Uterus (tissue), 4 donors: ENCODE results near the gene NEK6. TPM values are rescaled to one million over a fixed set of nuclear protein-coding genes. Genes with fewer than 3 reads are reported as not detected.

ENCODE experiments used
- DNase-seq, 2 donors: peaks; one replicate each; pipeline ENCODE4 v3.0.0-alpha.2; 2019 to 2020
- H3K27ac ChIP-seq, 2 donors: fragments of 200-600 bp; sonication (generic); 1 replicate in 1 of 2; 2 replicates in 1 of 2; pipeline ENCODE4 v1.5.1; 2016 to 2018
- H3K27me3 ChIP-seq, 2 donors: fragments of 200-600 bp; sonication (generic); one replicate each; pipeline ENCODE4 v1.5.1; 2018 to 2019; ENCODE audit warnings: control low read depth in 1 of 2
- H3K36me3 ChIP-seq, 2 donors: fragments of 200-600 bp; sonication (generic); one replicate each; pipeline ENCODE4 v1.5.1; 2019; ENCODE audit warnings: control low read depth in 1 of 2
- H3K4me1 ChIP-seq, 2 donors: fragments of 200-600 bp; sonication (generic); one replicate each; pipeline ENCODE4 v1.5.1; 2018 to 2019; ENCODE audit warnings: control low read depth in 1 of 2
- H3K4me3 ChIP-seq, 2 donors: fragments of 200-600 bp; sonication (generic); 1 replicate in 1 of 2; 2 replicates in 1 of 2; pipeline ENCODE4 v1.5.1; 2018 to 2019; ENCODE audit warnings: mild to moderate bottlenecking in 1 of 2
- H3K9me3 ChIP-seq, 2 donors: fragments of 200-600 bp; sonication (generic); one replicate each; pipeline ENCODE4 v1.5.1; 2019; ENCODE audit warnings: control low read depth in 1 of 2
- POLR2A ChIP-seq, 2 donors: fragments of 450-650 bp; IDR thresholded peaks; one replicate each; pipeline ENCODE4 v1.6.1; 2016; ENCODE audit warnings: antibody characterized with exemption in 2 of 2, mild to moderate bottlenecking in 1 of 2, moderate library complexity in 1 of 2
- intact Hi-C: fragments of 100-400 bp; cut with DNase I; formaldehyde crosslinking; loops from one replicate; pipeline ENCODE4 v1.15.1; 2023; ENCODE audit warnings: low total_unique reads
- total RNA-seq, 4 donors: library from RNA; depleted of rRNA in 3 of 4; stranded (reverse); fragments of >200 nt in 3 of 4; gene quantifications; one replicate each; pipeline versions ENCODE4 v1.1.0 to v1.2.4, GENCODE V29; 2014 to 2023
- TF ChIP-seq, protein P1 (sequence below), 4 experiments: fragments of 200-600 bp in 2 of 4; fragments of 450-650 bp in 2 of 4; sonication (generic) in 2 of 4; IDR thresholded peaks; one replicate each; pipeline ENCODE4 v1.5.1; 2016 to 2019; ENCODE audit warnings: antibody characterized with exemption in 4 of 4, mild to moderate bottlenecking in 2 of 4, moderate library complexity in 1 of 4
- donor health status: DM: yes; HTN: yes; CAD: no.

The NEK6 gene
- total RNA-seq, 4 donors from 2014 or later = 6.1 to 38.5 (median 34.7) TPM

DNA sequence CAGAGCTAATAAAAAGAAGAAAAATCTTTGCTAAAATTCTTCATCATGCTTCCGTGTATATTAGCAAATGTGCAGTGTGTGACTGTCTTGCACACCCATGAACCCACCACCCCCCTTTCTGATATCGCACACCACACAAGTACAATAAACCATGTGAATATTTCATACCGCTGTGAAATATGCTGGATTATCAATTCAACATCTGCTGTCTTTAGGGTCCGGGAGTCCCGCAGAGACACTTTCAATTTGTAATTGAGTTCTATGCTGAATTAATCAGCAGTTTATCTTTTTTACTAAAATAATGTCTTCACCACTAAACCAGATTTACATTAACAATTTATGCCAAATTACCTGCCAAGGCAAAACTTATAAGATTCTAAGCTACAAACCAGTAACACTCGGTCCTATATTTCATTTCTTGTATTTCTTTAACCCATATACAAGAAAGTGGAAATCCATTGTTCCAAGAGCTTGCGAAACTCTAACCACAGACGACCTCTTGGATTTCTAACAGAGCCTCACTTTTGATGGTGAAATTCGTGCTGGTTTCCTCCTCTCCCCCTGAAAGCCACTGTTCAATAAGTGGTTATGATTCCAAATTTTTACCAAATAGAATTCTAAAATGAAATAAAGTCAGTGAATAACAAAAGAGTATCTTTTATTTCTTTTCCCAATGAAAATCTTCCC, 113.3 kb downstream of the NEK6 start:
- intact Hi-C loops = no loop called here
- H3K27me3 ChIP-seq = no peaks in the 10 kb centered on the region
- TF ChIP-seq, protein P1, sequence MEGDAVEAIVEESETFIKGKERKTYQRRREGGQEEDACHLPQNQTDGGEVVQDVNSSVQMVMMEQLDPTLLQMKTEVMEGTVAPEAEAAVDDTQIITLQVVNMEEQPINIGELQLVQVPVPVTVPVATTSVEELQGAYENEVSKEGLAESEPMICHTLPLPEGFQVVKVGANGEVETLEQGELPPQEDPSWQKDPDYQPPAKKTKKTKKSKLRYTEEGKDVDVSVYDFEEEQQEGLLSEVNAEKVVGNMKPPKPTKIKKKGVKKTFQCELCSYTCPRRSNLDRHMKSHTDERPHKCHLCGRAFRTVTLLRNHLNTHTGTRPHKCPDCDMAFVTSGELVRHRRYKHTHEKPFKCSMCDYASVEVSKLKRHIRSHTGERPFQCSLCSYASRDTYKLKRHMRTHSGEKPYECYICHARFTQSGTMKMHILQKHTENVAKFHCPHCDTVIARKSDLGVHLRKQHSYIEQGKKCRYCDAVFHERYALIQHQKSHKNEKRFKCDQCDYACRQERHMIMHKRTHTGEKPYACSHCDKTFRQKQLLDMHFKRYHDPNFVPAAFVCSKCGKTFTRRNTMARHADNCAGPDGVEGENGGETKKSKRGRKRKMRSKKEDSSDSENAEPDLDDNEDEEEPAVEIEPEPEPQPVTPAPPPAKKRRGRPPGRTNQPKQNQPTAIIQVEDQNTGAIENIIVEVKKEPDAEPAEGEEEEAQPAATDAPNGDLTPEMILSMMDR (IDR thresholded peaks at IDR 0.05) = no peak
- no peak for TF ChIP-seq POLR2A (IDR thresholded peaks at IDR 0.05)
- H3K9me3 ChIP-seq = no peaks in the 10 kb centered on the region
- no peak for DNase-seq
- H3K4me1 ChIP-seq = no peaks in the 10 kb centered on the region
- H3K27ac ChIP-seq = no peak overlapping the region
- H3K4me3 ChIP-seq = no peak overlapping the region
- H3K36me3 ChIP-seq = no peaks in the 10 kb centered on the region

DNA sequence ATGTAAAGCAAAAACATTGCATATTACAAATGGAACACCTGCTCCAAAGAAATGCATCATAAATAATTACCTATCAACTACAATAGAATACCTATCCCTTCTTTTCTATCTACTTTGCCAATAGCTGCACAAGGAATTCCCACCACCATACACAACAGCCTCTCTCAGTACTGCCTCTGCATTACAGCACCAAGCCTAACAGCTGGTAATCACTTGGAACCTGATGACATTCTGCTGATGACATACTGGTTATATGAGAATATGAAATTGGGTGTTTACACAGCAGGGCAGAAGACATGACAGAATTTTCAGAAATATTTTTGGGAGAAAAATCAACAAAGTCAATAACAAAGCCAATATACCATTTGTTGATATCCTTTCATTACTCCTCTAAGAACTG, 114.3 kb downstream of the NEK6 start:
- intact Hi-C loops = no loop called here
- Histone ChIP-seq H3K4me1 (no peaks in the 10 kb centered on the region), H3K36me3 (no peaks in the 10 kb centered on the region), H3K27ac (no peak overlapping the region), H3K9me3 (no peaks in the 10 kb centered on the region), H3K4me3 (no peak overlapping the region), H3K27me3 (no peaks in the 10 kb centered on the region)
- DNase-seq = no peak
- TF ChIP-seq POLR2A (IDR thresholded peaks at IDR 0.05) = no peak
- TF ChIP-seq, protein P1 (IDR thresholded peaks at IDR 0.05) = no peak

DNA sequence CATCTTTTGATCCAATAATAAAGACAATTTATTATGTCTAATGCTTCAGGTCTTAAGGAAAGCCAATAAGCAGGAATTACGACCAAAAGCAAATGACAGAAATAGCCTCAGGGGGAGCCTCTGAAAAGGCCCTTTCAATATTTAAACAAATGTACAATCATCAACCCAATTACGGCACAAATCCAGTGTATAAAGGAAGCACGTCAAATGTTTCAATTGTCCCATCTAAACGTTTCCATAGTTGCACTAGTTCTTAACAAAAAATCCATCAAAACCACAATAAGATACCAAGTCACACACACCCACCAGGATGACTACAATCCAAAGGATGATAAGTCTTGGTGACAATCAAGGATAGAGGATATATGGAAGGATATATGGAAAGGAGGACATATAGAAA, 115.6 kb downstream of the NEK6 start:
- no peak for DNase-seq
- no peaks in the 10 kb centered on the region for H3K36me3 ChIP-seq
- no peak overlapping the region for H3K27ac ChIP-seq
- no peak overlapping the region for H3K4me3 ChIP-seq
- no peaks in the 10 kb centered on the region for H3K4me1 ChIP-seq
- intact Hi-C loops = no loop called here
- TF ChIP-seq POLR2A (IDR thresholded peaks at IDR 0.05) = no peak
- TF ChIP-seq, protein P1 (IDR thresholded peaks at IDR 0.05) = no peak
- no peaks in the 10 kb centered on the region for H3K27me3 ChIP-seq
- no peaks in the 10 kb centered on the region for H3K9me3 ChIP-seq

DNA sequence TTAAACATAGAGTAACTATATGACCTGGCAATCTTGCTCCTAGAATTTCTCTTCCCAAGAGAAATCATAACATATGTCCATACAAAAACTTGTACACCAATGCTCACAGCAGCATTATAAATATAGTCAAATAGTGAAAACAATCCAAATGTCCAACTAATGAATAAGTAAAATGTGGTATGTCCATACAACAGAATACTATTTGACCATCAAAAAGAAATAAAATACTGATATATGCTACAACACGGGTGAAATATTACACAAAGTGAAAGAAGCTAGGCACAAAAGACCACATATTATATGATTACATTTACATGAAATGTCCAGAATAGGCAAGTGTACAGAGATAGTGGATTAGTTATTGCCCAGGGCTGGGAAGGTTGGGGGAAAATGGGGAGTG, 116.1 kb downstream of the NEK6 start:
- Histone ChIP-seq H3K27ac (no peak overlapping the region), H3K9me3 (no peaks in the 10 kb centered on the region), H3K27me3 (no peaks in the 10 kb centered on the region), H3K4me3 (no peak overlapping the region), H3K4me1 (no peaks in the 10 kb centered on the region), H3K36me3 (no peaks in the 10 kb centered on the region)
- intact Hi-C loops = no loop called here
- TF ChIP-seq, protein P1 (IDR thresholded peaks at IDR 0.05) = no peak
- TF ChIP-seq POLR2A (IDR thresholded peaks at IDR 0.05) = no peak
- DNase-seq = no peak

DNA sequence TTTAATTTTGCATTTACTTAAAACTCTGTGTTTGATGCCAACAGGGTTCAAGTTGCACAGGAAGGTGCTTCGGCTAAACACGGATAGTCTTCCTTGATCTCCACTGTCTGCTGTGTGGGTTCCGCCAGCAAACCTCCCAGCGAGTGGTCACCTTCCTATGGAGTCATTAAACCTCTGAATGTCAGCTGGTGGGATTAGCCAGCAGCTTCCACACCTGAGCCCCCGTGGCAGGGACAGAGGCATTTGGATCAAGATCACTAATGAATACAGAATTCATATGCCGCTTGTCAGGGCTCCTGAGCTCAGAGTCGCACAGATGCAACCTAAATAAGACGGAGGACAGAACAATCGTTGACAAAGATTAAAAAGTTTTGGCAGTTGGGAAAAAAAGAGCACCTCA, 118.0 kb downstream of the NEK6 start:
- no peak overlapping the region for H3K27ac ChIP-seq
- H3K9me3 ChIP-seq = no peaks in the 10 kb centered on the region
- no peaks in the 10 kb centered on the region for H3K27me3 ChIP-seq
- H3K4me1 ChIP-seq = no peaks in the 10 kb centered on the region
- intact Hi-C loops = no loop called here
- DNase-seq = no peak
- TF ChIP-seq, protein P1 (IDR thresholded peaks at IDR 0.05) = no peak
- H3K36me3 ChIP-seq = no peaks in the 10 kb centered on the region
- H3K4me3 ChIP-seq = no peak overlapping the region
